Activated CD4-positive, alpha-beta T cell treated with anti-CD3 and anti-CD28 coated beads, Interleukin-2, amount 50 U/mL, for 1 hour (primary cell): ENCODE measurements around the gene DUS4L.
"Not testable (repeated sequence)": the region's sequence is repeated elsewhere in the genome, so short reads cannot be mapped to it uniquely, and the experiment has no call there.

Experiments used
- DNase-seq: peaks from one replicate; pipeline ENCODE4 v3.0.0-alpha.2; 2020

DUS4L gene, protein sequence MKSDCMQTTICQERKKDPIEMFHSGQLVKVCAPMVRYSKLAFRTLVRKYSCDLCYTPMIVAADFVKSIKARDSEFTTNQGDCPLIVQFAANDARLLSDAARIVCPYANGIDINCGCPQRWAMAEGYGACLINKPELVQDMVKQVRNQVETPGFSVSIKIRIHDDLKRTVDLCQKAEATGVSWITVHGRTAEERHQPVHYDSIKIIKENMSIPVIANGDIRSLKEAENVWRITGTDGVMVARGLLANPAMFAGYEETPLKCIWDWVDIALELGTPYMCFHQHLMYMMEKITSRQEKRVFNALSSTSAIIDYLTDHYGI

DNA sequence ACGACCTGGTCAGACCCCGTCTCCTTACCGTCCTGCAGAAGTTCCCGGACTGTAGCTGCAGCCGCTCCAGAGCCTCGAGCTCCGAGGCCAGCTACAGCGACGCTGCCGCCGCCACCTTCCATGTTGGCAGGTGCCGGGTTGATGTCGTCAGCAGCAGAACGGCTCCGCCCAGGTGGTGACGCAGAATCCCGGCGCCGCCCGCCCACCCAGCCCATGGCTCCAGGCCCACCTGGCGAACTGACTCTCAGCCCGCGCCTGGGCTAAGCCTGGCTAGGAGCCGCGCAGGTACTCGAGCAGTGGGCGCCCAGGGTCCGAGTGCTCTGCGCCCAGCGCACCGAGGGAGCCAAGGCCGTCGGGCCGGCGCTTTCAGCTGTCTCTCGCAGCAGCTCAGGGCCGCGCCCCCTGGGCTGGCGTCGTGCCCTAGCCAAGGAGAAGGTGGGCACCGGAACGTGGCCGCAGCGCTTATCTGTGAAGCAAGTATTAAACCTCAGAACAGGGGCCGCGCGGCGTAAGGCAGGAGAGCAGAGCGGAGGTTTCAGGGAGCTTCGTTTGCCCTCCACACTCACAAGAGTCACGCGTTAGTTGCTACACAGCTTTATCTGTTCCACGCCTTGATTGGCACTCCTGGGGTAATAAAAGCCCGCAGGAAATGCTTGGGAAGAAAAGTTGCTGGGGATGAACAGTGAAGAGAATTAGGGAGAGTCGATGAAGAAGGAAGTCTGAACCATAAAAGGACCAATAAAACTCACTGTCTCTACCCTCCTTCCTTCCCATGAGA, at the start of gene DUS4L, which contains the start of gene COG5:
DUS4L (plus strand) TSS at position 197 of the 778 bp plus-strand sequence. CDS start 3,100 bp downstream, outside the sequence.
COG5 (minus strand) TSS at position 146 of the 778 bp plus-strand sequence; CDS start at position 122, 24 bp downstream.
- DNase-seq, result peak; percentile 84

DNA sequence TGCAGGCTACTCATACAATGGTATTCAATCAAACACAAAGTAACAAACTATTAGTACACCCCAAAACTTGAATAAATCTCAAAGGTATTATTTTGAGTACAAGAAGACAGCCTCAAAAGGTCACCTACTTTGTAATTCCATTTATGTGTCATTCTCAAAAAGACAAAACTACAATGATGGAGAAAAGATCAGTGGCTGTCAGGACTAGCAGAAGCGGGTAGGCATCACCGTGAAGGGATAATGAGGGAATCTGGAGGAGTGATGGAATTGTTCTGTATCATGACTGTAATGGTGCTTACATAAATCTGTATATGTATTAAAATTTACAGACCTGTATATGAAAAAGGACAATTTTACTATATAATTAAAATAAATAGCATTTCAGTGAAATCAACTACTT, 37.1 kb upstream of the DUS4L start:
- no peak for DNase-seq

DNA sequence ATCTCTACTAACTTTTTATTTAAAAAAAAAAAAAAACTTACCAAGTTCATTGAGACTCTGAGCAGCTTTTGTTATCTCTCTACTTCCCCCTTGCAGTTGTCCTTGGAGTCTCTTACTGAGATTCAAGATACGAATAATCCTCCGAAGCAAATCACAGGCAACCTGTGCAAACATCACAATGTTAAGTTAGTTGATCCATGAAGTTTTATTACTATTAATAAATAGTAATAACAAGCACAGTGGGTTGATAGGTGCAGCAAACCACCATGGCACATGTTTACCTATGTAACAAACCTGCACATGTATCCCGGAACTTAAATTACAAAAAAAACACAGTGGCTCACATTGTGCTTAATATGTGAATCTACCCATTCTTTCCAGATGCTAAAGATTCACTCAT, 36.6 kb upstream of the DUS4L start:
- DNase-seq, result no peak

DNA sequence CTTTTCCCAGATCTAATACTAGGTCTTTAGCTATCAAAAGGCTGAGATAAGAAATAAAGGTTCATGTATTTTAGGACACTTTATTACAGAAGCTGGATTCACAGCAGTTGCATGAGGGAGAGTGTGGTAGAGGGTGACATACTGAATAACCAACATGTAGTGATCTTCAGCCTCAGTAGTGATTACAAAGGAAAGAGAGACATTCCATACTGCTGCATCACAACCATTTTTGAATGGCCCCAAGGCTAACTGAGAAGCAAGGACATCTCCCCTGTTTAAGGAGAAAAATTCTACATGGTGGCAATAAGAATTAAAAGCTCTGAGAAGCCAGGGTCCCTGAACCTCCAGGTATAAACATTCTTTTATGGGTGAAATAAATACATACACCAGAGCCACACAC, 35.3 kb upstream of the DUS4L start:
- DNase-seq, result no peak

DNA sequence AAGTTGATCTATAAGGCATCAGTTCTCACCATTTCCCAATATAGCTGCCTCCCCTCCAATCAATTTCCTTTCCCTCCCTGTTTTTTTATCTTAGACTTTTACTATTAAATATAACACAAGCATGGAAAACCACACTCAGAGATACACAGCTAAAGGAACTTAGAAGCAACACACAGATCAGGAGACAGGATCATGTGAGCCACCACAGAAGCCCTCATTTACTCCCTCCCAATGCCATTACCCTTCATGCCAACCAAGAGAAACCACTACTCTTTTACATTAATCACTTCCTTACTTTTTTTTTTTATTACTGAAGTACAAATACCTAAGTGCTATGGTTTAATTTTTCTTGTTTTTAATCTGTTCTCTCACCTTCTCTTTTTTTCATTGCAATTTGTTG, 33.0 kb upstream of the DUS4L start:
- DNase-seq, result no peak

DNA sequence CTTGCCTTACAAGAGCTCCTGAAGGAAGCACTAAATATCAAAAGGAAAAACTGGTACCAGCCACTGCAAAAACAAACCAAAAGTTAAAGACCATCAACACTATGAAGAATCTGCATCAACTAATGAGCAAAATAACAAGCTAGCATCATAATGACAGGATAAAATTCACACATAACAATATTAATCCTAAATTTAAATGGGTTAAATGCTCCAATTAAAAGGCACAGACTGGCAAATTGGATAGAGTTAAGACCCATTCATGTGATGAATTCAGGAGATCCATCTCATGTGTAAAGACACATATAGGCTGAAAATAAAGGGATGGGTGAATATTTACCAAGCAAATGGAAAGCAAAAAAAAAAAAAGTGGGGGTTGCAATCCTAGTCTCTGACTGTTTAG, 29.6 kb upstream of the DUS4L start:
- DNase-seq, result no peak

DNA sequence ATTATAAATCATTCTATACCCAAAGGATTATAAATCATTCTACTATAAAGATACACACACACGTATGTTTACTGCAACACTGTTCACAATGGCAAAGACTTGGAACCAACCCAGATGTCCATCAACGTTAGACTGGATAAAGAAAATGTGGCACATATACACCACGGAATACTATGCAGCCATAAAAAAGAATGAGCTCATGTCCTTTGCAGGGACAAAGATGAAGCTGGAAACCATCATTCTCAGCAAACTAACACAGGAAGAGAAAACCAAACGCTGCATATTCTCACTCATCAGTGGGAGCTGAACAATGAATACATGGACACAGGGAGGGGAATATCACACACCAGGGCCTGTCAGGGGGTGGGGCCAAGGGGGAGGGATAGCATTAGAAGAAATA, 26.5 kb upstream of the DUS4L start:
- DNase-seq, result not testable (repeated sequence)

DNA sequence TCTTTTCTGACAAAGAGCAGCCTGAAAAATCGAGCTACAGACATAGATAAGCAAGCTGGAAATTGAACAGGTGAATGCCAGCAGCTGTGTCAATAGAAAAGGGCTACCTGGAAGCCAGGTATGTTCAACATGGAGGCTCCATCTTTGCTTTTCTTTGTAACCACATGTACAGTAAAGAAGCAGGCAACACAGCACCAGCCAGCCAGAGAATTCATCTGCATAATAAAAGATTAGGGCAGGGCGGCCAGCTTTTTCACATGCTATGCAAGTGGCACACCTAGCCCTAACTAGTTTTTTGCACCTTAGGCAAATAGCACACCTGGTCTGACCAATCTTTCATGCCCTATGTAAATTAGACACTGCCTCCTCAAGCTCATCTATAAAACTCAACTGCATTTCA, 25.8 kb upstream of the DUS4L start:
- no peak for DNase-seq

DNA sequence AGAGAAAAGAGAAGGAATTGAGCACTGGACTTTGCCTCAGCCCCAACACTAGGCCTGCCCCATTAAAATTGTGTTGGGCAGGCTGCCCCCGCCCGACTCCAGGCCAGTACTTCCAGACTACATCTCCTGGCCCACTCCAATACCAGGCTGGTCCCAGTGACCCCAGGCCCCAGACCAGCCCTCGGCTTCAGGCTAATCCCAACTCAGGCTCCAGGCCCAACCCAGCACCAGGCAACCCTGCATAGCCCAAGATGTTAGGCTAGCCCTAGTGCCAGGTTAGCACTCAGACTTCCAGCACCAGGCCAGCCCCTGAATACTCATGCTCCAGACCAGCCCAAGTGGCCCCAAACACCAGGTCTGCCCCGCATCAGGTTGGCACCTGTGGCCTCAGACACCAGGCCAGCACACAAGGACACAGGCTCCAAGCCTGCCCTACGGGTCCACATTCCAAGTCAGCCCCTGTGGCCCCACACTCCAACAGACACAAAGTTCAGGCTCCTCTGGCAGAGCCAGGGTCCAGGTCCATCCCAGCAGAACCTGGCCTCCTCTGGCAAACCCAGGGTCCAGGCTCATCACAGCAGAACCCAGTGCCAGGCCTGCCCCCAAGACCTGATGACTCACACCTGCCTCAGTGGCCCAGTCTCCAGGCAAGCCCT, 20.3 kb upstream of the DUS4L start:
- no peak for DNase-seq

DNA sequence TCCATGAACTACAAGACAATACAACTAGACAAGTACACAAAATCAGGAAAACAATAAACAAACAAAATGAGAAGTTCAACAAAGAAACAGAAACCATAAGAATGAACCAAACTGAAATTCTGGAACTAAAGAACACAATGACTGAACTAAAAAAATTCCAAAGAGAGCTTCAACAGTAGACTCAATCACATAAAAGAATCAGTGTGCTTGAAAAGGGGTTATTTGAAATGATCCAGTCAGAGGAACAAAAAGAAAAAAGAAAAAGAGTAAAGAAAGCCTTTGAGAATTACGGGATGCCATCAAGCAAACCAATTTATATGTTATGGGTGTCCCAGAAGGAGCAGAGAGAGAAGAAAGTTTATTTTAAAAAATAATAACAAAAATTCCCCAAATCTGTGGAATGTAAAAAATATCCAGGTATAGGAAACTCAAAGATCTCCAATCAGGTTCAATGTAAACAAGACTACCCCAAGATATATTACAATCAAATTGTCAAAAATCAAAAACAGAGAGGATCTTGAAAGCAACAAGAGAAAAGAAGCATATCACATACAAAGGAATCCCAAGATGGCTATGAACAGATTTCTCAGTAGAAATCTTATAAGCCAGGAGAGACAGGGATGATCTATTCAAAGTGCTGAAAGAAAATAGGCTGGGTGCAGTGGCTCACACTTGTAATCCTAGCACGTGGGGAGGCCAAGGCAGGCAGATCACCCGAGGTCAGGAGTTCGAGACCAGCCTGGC, 18.8 kb upstream of the DUS4L start:
- no peak for DNase-seq

DNA sequence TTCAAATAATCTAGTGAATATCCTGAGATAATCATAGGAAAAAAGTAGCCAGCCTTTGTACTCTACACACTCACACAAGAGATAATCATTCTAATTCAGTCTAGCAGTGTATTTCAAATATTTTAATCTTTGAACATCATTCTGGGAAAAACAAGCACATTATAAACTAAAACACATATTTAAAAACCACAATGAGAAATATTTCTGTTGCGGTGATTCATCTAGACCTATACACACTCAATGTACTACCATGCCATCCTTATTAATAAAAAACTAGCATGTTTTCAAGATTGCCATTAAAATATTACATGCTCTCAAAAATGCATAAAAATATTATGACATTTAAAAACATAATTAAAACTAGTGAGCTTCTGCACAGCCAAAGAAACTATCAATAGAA, 11.8 kb upstream of the DUS4L start:
- no peak for DNase-seq

DNA sequence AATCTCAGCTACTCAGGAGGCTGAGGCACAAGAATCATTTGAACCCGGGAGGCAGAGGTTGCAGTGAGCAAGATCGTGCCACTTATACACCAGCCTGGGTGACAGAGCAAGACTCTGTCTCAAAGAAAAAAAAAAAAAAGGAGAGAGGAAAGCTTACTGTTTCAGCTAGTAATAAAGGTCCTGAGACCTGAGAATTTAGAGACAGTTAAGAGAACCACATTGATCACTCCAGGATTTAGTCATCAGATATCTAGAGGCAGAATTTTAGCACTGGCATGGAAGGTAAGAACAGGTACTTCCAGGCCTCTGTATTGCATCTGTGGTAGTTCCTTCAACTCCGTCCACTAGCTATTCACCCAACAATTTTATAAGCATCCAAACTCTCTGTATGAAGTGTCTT, 7.9 kb upstream of the DUS4L start:
- no peak for DNase-seq

DNA sequence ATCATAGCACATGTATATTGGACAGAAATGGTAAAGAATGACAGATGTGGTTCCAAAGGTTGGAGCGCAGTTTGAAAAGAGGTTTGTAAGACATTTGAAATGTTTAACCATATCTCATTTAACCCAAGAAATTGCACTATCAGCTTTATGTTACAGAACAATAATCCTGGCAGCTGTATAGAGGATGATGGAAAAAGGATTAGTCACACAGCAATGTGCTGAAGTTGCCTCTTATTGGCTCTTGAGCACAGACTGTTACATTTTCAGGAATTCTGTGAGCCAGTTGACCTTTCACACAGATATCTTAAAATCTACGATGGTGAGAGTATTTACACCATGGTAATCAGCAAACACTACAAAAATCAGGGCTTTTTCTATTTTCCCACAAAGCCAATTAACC, 3.9 kb upstream of the DUS4L start:
- no peak for DNase-seq

DNA sequence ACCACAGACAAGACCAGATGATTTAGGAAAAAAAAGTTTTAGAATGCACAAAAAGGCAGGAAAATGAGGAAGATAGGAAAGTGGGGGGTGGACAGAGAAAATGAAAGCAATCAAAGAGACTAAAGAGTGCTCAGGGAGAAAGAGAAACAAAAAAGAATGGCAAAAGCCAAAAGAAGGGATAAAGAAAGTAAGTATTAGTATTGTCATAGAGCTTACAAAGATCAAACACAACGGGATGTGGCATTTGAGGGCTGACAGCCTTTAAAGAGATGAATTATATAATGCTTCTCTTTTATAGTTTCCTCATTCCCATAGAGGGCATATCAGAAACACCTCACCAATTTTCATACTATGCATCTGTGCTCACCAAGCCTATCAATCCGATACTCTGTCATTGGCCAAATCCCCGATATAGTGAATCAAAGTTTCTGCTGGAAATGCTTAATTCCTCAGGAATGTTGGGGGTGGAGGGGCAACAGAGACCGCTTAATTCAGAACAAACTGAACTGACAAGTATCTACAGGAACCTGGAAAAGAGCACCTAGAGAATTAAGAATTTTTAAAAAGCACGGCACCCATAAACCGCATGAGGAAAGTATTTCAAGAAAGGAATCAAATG, 2.8 kb upstream of the DUS4L start:
- no peak for DNase-seq

DNA sequence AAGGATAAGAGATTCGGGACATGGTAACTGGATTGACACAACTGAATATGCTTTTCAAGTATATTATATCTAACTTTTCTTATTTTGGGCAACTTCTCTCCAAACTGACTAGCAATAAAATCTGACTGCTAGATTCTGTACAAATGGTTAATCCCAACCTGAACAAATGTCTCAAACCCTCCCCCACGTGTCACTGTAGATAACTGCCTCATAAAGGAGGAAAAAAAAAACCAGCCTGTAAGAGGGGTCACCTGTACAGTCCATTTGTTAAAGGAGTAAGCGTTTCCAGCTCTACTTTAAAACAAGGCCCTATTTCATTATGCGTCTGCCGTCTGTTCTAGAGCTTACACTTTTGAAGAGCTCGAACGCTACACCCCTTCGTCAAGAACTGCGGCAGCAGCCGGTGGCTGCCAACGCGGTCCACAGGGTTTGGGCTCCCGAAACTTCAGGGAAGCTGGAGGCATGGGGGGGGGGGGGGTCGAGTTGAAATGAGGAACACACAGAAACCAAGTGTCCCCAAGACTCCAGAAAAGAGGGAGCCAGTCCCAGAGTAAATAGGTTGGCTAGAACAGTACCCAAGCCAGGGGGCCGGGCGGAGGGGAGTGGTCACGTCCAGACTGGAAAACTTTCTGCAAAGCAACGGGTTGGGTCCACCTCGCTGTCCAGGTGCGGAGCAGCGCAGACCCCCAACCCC, 543 bp upstream of the DUS4L start:
- DNase-seq, result no peak

DNA sequence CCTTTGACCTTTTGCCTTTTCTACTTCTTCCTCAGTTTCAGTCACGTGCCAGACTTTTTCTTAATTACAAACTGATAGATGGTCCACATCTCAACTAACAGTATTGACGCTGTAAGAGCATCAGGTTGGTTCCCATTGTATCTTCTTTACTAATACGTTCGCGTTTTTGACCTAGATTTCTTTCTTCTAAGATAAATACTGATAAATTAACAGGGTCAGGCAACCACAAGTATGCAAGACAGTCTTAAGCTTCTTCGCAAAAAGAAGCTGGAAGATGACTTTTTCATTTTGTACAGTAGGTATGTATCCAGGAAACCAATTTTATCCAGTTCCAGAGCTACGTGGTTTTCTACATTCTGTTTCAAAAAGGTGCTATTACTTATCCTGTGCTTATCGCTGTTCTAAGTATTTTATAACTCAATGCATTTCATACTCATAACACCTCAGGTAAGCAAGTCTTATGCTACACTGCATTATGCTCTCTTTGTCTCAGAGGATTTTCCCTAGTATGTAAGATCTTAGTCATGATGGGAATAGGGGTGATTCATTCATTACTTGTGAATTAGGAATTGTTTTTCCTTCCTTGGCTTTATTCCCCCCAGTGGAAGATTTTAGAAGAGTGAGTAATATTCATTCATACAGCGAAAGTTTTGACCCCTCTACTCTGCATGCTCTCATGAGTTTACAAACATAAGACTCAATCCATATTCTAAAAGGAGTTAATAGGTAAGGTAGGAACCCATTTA, 955 bp downstream of the DUS4L start:
- no peak for DNase-seq

DNA sequence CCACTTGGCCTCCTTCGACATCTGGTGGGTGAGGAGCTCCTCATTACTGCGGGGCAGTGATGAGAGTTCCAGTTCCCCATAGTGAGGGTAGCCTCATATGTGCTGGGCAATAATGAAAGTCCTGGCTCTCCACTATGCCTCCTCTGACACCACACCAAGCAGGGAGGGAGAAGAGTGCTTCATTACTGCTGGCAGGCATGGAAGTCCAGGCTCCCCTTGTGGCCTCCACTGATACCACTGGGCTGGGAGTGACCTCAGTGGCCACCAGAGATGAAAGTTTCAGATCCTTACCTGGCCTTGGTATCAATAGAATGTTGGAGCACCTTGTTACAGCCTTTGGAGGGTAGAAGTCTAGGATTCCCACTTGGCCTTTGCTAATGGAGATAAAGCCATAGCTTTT, 6.5 kb downstream of the DUS4L start:
- DNase-seq, result no peak

DNA sequence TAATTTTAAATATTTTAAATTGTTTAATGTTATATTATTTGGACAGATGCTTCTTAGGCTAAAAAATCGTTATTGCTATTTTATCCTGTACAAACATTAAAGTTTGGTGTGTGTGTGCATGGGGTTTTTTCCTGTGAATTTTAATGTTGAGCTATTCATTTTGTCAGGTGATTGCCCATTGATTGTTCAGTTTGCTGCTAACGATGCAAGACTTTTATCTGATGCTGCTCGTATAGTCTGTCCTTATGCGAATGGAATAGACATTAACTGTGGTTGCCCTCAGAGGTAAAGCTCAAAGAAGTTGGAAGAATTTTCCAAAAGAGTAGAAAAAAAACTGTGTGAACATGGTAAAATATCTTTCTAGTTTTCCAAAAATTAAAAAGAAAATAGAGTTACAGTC, 9.8 kb downstream of the DUS4L start:
- DNase-seq, result no peak

DNA sequence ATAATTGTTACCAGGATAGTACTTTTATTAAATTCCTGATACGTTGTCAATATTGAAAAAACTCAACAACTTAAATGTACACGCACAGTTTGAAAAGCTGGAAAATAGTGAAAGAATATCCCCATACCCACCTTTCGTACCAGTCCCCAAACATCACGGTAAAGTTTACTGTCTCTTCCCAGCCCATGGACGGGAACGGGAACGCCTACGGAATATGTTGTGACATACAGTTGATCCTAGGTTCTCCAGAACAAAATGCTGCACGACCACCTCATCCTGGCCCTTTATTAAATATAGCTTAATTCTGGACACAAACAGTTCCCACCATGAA, 15.7 kb downstream of the DUS4L start:
- DNase-seq, result no peak

DNA sequence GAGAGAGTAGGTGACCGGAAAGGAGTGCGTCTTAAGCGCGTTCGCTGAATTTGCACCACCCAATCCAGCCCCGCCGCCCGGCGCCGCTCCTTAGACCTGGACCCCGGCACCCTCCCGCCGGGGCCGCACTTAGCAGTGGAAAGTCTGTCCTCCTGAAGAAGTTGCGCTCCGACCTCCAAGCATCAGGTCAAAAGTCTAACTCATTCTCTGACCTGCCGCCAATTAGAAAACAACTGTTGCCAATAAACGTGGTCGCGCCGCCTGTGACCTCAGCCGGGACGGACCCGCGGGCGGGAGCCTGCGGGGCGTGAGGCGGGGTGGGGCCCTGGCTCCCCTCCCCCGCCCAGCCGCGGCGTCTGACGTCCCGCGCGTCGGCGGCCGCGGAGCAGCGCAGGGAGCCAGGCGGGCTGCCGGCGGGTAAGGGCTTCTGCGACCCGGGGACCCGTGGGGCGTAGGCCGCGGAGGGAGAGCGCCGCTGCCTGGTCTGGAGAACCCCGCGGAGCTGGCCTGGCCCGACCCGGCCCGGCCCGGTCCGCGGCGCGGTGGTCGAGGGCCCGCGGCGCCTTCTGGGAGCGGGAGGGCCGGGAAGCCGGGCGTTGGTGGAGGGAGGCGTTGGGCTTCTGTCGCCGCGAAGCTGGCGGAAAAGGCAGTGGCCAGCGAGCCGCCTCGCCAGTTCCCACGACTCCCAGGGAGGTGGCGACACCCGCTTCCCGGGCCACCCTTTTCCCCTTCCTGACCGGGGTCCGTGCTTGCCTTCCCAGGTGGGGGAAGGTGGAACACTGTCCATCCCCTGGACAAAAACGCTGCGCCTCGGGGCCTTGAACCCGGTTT, 16.3 kb downstream of the DUS4L start, which contains the start of gene BCAP29:
BCAP29 (plus strand) TSS at position 362 of the 831 bp plus-strand sequence. CDS start 527 bp downstream, outside the sequence.
- DNase-seq, result peak; percentile 58
